HCEC 1CT (cell line): Measurements from ENCODE around the gene ATG13.
"Not testable (repeated sequence)": the region's sequence is repeated elsewhere in the genome, so short reads cannot be mapped to it uniquely, and the experiment has no call there.

Experiments used
- DNase-seq: peaks from one replicate; pipeline ENCODE4 v3.0.0-alpha.2; 2017

ATG13 gene

DNA sequence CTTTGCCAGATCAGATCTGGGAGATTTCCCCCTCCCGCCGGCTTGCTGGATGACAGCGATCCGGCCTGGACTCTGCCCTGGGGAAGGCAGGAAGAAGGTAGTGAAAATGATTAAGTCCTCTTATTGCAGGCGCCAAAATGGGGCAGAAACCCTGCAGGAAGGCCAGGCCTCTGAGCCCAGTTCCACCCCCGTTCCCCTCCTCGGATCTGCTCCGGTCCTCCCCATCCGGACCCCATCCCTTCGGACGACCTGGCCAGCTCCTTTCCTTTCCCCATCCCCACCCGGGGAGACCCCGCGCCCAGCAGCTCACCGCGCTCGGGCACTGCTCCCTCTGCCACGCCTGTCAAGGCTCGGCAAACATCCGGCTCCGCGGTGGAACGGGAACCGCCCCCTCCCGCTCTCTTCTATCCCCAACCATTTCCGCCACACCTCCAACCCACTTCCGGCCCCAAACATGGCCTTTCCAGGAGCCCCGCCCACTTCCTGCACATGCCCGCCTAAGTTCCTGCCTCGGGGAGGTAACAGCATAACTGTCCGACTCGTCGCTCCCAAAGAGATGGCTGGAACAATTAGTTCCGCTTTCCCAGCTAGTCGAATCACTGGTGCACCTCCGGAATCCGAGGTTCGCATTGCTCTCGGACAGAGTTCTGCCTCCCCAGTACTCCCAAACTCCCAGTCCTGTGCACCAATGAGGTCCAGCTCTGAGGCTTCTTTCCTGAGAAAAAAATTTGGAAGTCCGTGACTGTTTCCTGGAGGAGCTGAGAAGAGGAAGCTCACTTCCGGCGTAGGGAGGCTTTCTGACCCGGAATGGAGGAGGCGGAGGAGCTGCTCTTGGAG, 83.1 kb downstream of the ATG13 start, which contains the start of the genes ARHGAP1 and ZNF408:
TSS of gene ARHGAP1 (minus strand) at position 379 of the 837 bp plus-strand sequence. CDS start 4,512 bp downstream, outside the sequence.
TSS of gene ZNF408 (plus strand) at position 791 of the 837 bp plus-strand sequence. CDS start at position 808, 17 bp downstream.
- DNase-seq, result peak; percentile 98

GRCh38 chr11:46701078-46701654, 83.8 kb downstream of the ATG13 start:
- DNase-seq, result no peak

DNA sequence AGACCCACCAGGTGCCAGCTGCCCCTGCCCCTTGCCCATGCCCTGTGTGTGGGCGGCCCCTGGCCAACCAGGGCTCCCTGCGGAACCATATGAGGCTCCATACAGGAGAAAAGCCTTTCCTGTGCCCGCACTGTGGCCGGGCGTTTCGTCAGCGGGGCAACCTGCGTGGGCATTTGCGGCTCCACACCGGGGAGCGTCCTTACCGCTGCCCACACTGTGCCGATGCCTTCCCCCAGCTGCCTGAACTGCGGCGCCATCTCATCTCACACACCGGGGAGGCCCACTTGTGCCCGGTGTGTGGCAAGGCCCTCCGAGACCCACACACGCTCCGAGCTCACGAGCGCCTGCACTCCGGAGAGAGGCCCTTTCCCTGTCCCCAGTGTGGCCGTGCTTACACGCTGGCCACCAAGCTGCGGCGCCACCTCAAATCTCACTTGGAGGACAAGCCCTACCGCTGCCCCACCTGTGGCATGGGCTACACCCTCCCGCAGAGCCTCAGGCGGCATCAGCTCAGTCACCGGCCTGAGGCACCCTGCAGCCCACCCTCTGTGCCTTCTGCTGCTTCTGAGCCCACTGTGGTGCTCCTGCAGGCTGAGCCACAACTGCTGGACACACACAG, 87.8 kb downstream of the ATG13 start:
- no peak for DNase-seq

GRCh38 chr11:46706886-46707285, 89.5 kb downstream of the ATG13 start:
- DNase-seq, result no peak

GRCh38 chr11:46709351-46709750, 92.0 kb downstream of the ATG13 start:
- DNase-seq, result not testable (repeated sequence)

DNA sequence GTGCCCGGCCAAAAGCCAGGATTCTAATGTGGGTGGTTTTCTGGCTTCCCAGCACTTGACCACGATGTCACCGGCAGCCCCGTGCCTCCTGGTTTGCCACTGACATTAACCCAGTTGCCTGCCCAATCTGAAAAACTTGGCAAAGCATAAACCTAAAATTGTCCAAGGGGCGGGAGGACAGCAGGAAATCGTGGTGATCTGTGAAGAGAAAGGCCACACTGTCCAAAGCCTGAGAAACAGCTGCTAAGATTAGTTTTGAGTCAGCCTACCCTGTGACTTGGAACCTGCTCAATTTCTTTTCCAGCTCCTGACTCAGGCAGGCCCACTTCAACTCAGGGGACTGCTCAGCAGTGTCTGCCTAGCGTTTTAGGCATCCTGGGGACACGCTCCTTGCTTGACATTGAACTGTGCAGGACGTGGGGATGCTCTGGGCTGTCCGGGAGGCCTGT, 93.5 kb downstream of the ATG13 start:
- peak; percentile 96 for DNase-seq

DNA sequence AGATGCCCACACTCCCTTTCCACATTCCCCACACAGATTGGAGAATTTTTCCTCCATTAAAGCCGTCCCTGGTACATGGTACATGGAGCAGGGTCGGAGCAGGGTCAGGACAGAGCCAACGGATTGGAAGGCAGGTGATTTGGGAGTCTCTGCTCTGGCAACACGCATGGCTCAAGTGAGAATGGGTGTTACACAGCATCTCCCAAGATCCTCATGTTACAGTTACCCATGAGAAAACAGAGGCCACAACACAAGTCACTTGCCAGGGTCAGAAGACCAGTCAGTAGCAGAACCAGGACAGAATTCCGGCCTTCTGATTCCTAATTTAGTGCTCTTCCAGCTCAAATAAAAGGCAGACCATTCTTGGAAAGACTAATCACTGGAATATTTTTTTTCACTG, 94.0 kb downstream of the ATG13 start:
- DNase-seq, result peak; percentile 7

DNA sequence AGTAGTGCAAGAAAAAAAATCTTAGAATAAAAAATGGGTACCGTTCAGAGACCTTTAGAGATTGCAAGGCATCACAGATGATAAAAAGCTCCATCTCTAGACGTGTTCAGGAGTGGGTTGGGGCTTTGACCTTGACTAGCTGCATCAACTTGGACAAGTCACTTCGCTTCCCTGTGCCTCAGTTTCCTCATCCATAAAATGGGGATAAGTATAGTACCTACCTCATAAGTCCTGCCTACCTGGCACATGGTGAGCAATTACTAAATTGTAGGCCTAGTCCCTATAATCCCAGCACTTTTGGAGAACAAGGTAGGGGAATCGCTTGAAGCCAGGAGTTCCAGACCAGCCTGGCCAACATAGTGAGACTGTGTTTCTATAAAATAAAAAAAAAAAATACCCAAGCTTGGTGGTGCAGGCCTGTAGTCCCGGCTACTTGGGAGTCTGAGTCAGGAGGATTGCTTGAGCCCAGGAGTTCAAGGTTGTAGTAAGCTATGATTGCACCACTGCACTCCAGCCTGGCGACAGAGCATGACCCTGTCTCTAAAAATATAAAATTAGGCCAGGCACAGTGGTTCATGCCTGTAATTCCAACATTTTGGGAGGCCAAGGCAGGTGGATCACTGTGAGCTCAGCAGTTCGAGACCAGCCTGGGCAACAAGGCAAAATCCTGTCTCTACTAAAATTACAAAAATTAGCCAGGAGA, 95.7 kb downstream of the ATG13 start:
- DNase-seq, result peak; percentile 3

- DNase-seq, result not testable (repeated sequence)
Observed at GRCh38 chr11:46717825-46718154, 100.4 kb downstream of the ATG13 start.

GRCh38 chr11:46718155-46719019, 101.0 kb downstream of the ATG13 start:
- no peak for DNase-seq

- DNase-seq, result no peak
Observed at GRCh38 chr11:46719048-46719542, 101.7 kb downstream of the ATG13 start, which contains the start of gene F2. Gene F2 (plus strand): TSS chr11:46719213. CDS start chr11:46719236, 23 bp downstream.

DNA sequence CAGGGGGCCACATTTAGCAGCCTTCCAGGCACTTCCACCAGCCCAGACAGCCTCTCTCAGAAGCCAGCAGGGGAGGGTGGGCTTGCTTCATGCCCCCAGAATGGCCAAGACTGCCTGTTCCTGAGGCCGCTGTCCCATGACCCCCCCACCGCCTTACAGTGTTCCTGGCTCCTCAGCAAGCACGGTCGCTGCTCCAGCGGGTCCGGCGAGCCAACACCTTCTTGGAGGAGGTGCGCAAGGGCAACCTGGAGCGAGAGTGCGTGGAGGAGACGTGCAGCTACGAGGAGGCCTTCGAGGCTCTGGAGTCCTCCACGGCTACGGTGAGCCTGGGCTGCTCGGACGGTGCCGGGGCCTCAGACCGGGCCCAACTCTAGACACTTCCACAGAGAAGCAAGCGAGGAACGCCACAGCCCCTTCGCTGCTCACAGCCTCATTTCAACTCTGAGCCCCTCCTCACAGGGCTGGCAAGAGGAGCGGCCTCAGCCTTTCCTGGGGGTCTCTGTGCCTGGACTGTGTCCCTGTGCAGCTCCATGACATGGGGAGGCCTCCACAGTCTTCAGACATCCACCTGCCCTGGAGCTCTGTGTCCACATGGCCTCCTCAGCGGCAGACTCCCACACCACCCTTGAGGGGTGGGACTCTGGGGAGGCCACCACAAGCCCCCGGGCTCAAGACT, 102.3 kb downstream of the ATG13 start:
- no peak for DNase-seq

GRCh38 chr11:46721286-46721685, 103.9 kb downstream of the ATG13 start:
- no peak for DNase-seq

DNA sequence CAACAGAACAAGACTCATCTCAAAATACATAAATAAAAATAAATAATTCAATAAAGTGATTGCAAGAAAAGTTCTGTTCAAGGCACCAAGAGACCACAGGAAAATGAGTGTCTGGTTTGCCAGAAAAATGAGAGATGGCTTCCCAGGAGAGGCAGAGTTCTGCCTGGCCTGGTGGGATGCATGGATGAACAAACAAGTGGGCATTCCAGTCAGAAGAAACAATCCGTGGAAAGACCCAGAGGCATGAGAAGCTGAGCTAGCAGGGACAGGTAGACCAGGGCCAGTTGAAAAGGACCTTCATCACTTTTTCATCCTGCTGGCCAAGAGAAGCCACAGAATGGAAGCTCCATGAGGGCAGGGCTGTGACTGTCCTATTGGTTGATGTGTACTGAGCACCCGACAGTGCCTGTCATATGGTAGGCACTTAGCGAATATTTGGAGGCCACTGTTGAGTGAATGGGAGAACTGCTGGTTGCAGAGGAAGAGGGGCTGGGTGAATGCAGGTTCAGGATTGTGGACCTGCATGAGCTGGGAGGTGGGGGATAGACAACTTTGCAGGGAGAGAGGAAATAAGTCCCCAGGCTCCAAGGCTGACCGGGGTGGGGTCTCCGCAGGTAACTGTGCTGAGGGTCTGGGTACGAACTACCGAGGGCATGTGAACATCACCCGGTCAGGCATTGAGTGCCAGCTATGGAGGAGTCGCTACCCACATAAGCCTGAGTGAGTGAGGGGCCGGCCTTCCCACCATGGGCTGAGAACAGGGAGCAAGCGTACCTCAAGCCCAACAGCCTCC, 105.4 kb downstream of the ATG13 start:
- DNase-seq, result no peak

GRCh38 chr11:46723359-46723680, 106.0 kb downstream of the ATG13 start:
- no peak for DNase-seq

DNA sequence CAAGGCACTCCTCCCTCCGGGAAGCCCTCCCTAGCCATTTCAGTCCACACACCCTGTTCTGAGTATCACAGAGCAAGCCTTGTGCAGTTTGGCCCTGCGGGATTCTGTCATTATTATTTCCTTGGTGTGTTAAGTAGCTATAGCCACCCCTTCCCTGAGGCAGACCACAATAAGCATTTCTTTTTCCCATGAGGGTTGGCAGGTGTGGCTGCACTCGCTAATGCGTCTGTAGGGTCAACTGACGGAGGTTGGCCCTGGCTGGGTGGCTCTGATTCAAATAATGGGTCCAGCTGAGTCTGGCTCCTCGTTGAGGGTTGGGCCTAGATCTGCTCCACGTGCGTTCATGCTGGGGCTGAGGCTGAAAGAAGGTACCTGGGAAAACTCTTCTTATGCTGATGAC, 106.7 kb downstream of the ATG13 start:
- DNase-seq, result no peak
